CD14-positive monocyte (primary cell): ENCODE results near the gene CTSH. TPM values are rescaled to one million over a fixed set of nuclear protein-coding genes. Genes with fewer than 3 reads are reported as not detected.

Source experiments
- DNase-seq, 3 donors: peaks; one replicate each; pipeline ENCODE4 v3.0.0-alpha.2; 2011 to 2022
- H2AFZ ChIP-seq: 2 replicates; pipeline ENCODE4 v1.6.0; 2012; ENCODE audit warnings: mild to moderate bottlenecking, low read depth, low read length, inconsistent platforms; ENCODE audit not compliant: insufficient read depth, poor library complexity, severe bottlenecking
- H3K27ac ChIP-seq, 2 donors: 1 replicate in 1 of 2; 2 replicates in 1 of 2; pipeline ENCODE4 v1.5.1; 2012 to 2013; ENCODE audit warnings: low read length in 2 of 2, control low read depth in 1 of 2, inconsistent platforms in 1 of 2, low read depth in 1 of 2, mild to moderate bottlenecking in 1 of 2
- H3K27me3 ChIP-seq, 2 donors: one replicate each; pipeline versions ENCODE4 v1.6.0 to v1.6.1; 2011 to 2013; ENCODE audit warnings: low read length in 2 of 2; ENCODE audit not compliant: control insufficient read depth in 2 of 2, insufficient read depth in 2 of 2
- H3K36me3 ChIP-seq, 2 donors: replicated peaks in 1 of 2; 1 replicate in 1 of 2; 2 replicates in 1 of 2; pipeline versions ENCODE4 v1.5.1 to v1.6.1; 2012 to 2013; ENCODE audit warnings: low read length in 2 of 2, control low read depth in 1 of 2, inconsistent platforms in 1 of 2, mild to moderate bottlenecking in 1 of 2; ENCODE audit not compliant: insufficient read depth in 2 of 2, control insufficient read depth in 1 of 2
- H3K4me1 ChIP-seq, 2 donors: 1 replicate in 1 of 2; 2 replicates in 1 of 2; pipeline versions ENCODE4 v1.5.1 to v1.6.1; 2012 to 2013; ENCODE audit warnings: low read length in 2 of 2, control low read depth in 1 of 2, inconsistent platforms in 1 of 2, mild to moderate bottlenecking in 1 of 2, moderate library complexity in 1 of 2; ENCODE audit not compliant: insufficient read depth in 2 of 2, control insufficient read depth in 1 of 2
- H3K4me2 ChIP-seq: replicated peaks from 2 replicates; pipeline ENCODE3; 2012; ENCODE audit warnings: low read length, moderate library complexity, mild to moderate bottlenecking; ENCODE audit not compliant: poor library complexity, severe bottlenecking; ENCODE audit errors: extremely low read depth
- H3K4me3 ChIP-seq, 3 experiments: fragments of 200-600 bp in 1 of 3; sonication (generic) in 1 of 3; replicated peaks in 1 of 3; 1 replicate in 2 of 3; 2 replicates in 1 of 3; pipeline ENCODE4 v1.5.1; 2011 to 2013; ENCODE audit warnings: low read length in 3 of 3, mild to moderate bottlenecking in 3 of 3, control low read depth in 2 of 3, low read depth in 2 of 3, inconsistent platforms in 1 of 3, moderate library complexity in 1 of 3
- H3K79me2 ChIP-seq: 2 replicates; pipeline ENCODE4 v1.6.0; 2012; ENCODE audit warnings: mild to moderate bottlenecking, control low read depth, inconsistent platforms, low read length, moderate library complexity; ENCODE audit not compliant: insufficient read depth
- H3K9ac ChIP-seq: 2 replicates; pipeline ENCODE4 v1.6.0; 2017; ENCODE audit warnings: low read length, mild to moderate bottlenecking; ENCODE audit not compliant: insufficient read depth, poor library complexity, severe bottlenecking
- H3K9me3 ChIP-seq, 2 donors: replicated peaks in 1 of 2; 1 replicate in 1 of 2; 2 replicates in 1 of 2; pipeline versions ENCODE4 v1.5.1 to v1.6.1; 2012 to 2013; ENCODE audit warnings: low read length in 2 of 2, control low read depth in 1 of 2; ENCODE audit not compliant: control insufficient read depth in 1 of 2, insufficient read depth in 1 of 2
- H4K20me1 ChIP-seq: 2 replicates; pipeline ENCODE4 v1.6.0; 2012; ENCODE audit warnings: mild to moderate bottlenecking, low read length, control low read depth, moderate library complexity; ENCODE audit not compliant: insufficient read depth
- H3K27ac Mint-ChIP-seq, 7 donors: one replicate each; pipeline ENCODE4 v1.8.0; 2020; ENCODE audit warnings: mild to moderate bottlenecking in 7 of 7, mixed read lengths in 7 of 7, moderate library complexity in 6 of 7, inconsistent platforms in 2 of 7
- H3K27me3 Mint-ChIP-seq, 3 donors: one replicate each; pipeline ENCODE4 v1.8.0; 2021 to 2022; ENCODE audit warnings: low read depth in 3 of 3, mild to moderate bottlenecking in 3 of 3, mixed read lengths in 3 of 3, moderate library complexity in 3 of 3, inconsistent platforms in 1 of 3
- H3K36me3 Mint-ChIP-seq, 2 donors: one replicate each; pipeline ENCODE4 v1.8.0; 2020; ENCODE audit warnings: mixed read lengths in 2 of 2, inconsistent platforms in 1 of 2, mild to moderate bottlenecking in 1 of 2
- H3K4me1 Mint-ChIP-seq: one replicate; pipeline ENCODE4 v1.8.0; 2020; ENCODE audit warnings: mild to moderate bottlenecking, mixed read lengths
- H3K4me3 Mint-ChIP-seq, 2 donors: one replicate each; pipeline ENCODE4 v1.8.0; 2020; ENCODE audit warnings: mild to moderate bottlenecking in 2 of 2, mixed read lengths in 2 of 2, moderate library complexity in 1 of 2
- H3K9me3 Mint-ChIP-seq, 7 donors: one replicate each; pipeline ENCODE4 v1.8.0; 2020 to 2022; ENCODE audit warnings: mixed read lengths in 7 of 7, mild to moderate bottlenecking in 6 of 7, moderate library complexity in 6 of 7, inconsistent platforms in 2 of 7
- CTCF ChIP-seq: fragments of 200-600 bp; IDR thresholded peaks from one replicate; pipeline ENCODE4 v1.8.0; 2022; ENCODE audit warnings: antibody characterized with exemption, mild to moderate bottlenecking
- WGBS: methylation state at CpG from one replicate; pipeline ENCODE4 v1.1.5; 2013; ENCODE audit warnings: missing lambda C conversion rate; ENCODE audit not compliant: insufficient coverage; 5-methylcytosine and 5-hydroxymethylcytosine counted together
- intact Hi-C, 2 donors: fragments of 100-400 bp; cut with micrococcal nuclease; formaldehyde crosslinking; loops; one replicate each; pipeline versions ENCODE4 v1.15.0 to v1.15.1; 2023
- polyA plus RNA-seq, 3 donors: library from polyadenylated mRNA; depleted of rRNA in 1 of 3; unstranded in 2 of 3; stranded (reverse) in 1 of 3; fragments of 300-500 nt in 2 of 3; fragments of >200 nt in 1 of 3; fragmentation: Illumina TruSeq in 2 of 3; gene quantifications; 1 replicate in 2 of 3; 2 replicates in 1 of 3; pipeline ENCODE4 v1.2.3, GENCODE V29; 2012 to 2021

CTSH gene
- polyA plus RNA-seq, 3 donors, result 555 to 884 (median 756) TPM

- Histone ChIP-seq H3K4me2 (no peak overlapping the region), H3K4me1 (peaks cover 53 to 54% of the 10 kb centered on the region in 2 donors), H3K27ac (no peak overlapping the region), H3K79me2 (no peaks in the 10 kb centered on the region), H3K9me3 (no peaks in the 10 kb centered on the region), H3K4me3 (no peak overlapping the region), H3K36me3 (no peaks in the 10 kb centered on the region), H3K9ac (no peak overlapping the region), H4K20me1 (no peaks in the 10 kb centered on the region), H3K27me3 (no peaks in the 10 kb centered on the region), H2AFZ (no peak overlapping the region)
- TF ChIP-seq CTCF, result no peak
- no peak for DNase-seq
- H3K4me1 Mint-ChIP-seq, result peaks cover 60% of the 10 kb centered on the region
- H3K4me3 Mint-ChIP-seq, result no peak overlapping the region
- WGBS, result 88% methylated on average over 17 of the region's 19 CpGs
- H3K36me3 Mint-ChIP-seq, result peaks cover 0 to 2% of the 10 kb centered on the region in 2 donors
- intact Hi-C loops, result loop anchor here in 1 of 2 donors (5.0 kb wide), 1 partner anchor 36 kb away; no protein-coding TSS in a partner anchor
- peaks cover 0 to 3% (median 0%) of the 10 kb centered on the region in 7 donors for H3K9me3 Mint-ChIP-seq
- peaks cover 0 to 5% (median 2%) of the 10 kb centered on the region in 3 donors for H3K27me3 Mint-ChIP-seq
- H3K27ac Mint-ChIP-seq, result peak overlapping the region in 2 of 7 donors; percentile 57 to 62
These were observed 33.8 kb upstream of the CTSH start for GRCh38 chr15:78978601-78979179.

GRCh38 chr15:78977591-78978347, 32.9 kb upstream of the CTSH start:
- H3K9ac ChIP-seq, result peak overlapping the region; percentile 39
- DNase-seq, result no peak
- H3K27ac ChIP-seq, result peak overlapping the region; percentile 71 to 83
- TF ChIP-seq CTCF, result no peak
- no peaks in the 10 kb centered on the region for H3K79me2 ChIP-seq
- Mint-ChIP-seq H3K4me1 (peaks cover 51% of the 10 kb centered on the region), H3K4me3 (peak overlapping the region; percentile 31 to 68), H3K27ac (peak overlapping the region in 6 of 7 donors; percentile 70 to 94 (median 92)), H3K36me3 (peaks cover 0 to 2% of the 10 kb centered on the region in 2 donors), H3K9me3 (peaks cover 0 to 3% (median 0%) of the 10 kb centered on the region in 7 donors), H3K27me3 (peaks cover 0 to 5% (median 3%) of the 10 kb centered on the region in 3 donors)
- peak overlapping the region; percentile 62 for H3K4me2 ChIP-seq
- no peaks in the 10 kb centered on the region for H3K36me3 ChIP-seq
- no peaks in the 10 kb centered on the region for H3K9me3 ChIP-seq
- H3K4me3 ChIP-seq, result peak overlapping the region in 1 of 3 experiments; percentile 45
- intact Hi-C loops, result loop anchor here in 1 of 2 donors (5.0 kb wide), 1 partner anchor 35 kb away; no protein-coding TSS in a partner anchor
- peaks cover 44% of the 10 kb centered on the region in 2 donors for H3K4me1 ChIP-seq
- 70% methylated on average over 4 of the region's 10 CpGs for WGBS
- no peaks in the 10 kb centered on the region for H3K27me3 ChIP-seq
- H4K20me1 ChIP-seq, result no peaks in the 10 kb centered on the region
- H2AFZ ChIP-seq, result peak overlapping the region; percentile 62
